ENCODE data around the gene RPUSD2.
A peak's percentile ranks its signal among the peaks of the same experiment; 100 is the strongest.

RPUSD2 gene, protein sequence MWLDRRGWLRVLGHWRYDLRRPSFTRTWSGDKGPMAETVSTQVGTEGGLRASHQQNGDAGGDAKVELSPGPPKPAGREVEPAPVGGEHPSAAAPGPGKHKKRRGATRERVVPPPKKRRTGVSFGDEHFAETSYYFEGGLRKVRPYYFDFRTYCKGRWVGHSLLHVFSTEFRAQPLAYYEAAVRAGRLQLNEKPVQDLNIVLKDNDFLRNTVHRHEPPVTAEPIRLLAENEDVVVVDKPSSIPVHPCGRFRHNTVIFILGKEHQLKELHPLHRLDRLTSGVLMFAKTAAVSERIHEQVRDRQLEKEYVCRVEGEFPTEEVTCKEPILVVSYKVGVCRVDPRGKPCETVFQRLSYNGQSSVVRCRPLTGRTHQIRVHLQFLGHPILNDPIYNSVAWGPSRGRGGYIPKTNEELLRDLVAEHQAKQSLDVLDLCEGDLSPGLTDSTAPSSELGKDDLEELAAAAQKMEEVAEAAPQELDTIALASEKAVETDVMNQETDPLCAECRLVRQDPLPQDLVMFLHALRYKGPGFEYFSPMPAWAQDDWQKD

DNA sequence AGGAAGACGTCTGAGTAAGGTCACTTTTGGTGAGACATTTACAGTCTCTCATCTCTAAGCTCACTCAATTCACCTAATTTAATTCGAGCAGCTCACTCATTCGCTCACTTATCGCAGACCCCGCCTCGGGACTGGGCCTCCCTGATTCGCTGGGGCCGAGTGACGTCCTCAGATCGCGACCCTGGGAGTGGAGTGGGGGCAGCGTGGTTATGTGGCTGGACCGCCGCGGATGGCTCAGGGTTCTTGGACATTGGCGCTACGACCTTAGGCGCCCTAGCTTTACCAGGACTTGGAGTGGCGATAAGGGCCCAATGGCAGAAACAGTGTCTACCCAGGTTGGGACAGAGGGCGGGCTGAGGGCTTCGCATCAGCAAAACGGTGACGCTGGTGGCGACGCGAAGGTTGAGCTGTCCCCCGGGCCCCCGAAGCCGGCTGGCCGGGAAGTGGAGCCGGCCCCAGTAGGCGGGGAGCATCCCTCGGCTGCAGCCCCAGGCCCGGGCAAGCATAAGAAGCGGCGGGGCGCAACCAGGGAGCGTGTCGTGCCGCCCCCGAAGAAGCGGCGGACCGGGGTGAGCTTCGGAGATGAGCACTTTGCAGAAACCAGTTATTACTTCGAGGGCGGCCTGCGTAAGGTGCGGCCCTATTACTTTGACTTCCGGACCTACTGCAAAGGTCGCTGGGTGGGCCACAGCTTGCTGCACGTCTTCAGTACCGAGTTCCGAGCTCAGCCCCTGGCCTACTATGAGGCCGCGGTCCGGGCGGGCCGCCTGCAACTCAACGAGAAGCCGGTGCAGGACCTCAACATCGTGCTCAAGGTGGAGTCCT lies at the start of gene RPUSD2:
TSS of gene RPUSD2 (plus strand) at position 171 of the 825 bp plus-strand sequence. CDS start at position 210, 39 bp downstream.
- peak; percentile 85 to 93 for DNase-seq (ENCODE audit: low read depth in 1 of 2, low spot score in 1 of 2)

DNA sequence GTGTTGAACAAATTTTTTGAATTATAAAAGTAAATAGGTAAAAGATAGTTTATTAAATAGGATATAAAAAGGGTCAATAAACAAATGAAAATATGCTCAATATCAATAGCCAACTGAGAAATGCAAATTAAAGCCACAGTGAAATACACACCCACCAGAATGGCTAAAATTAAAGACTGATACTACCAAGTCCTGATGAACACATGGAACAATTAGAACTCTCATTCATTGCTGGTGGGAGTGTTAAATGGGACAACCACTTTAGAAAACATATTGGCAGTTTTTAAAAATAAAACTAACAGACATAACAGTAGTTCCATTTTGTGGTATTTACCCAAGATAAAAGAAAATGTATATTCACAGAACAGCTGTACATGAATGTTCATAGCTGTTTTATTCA lies 45.5 kb upstream of the RPUSD2 start:
- no peak for DNase-seq (ENCODE audit: low read depth in 1 of 2, low spot score in 1 of 2)

DNA sequence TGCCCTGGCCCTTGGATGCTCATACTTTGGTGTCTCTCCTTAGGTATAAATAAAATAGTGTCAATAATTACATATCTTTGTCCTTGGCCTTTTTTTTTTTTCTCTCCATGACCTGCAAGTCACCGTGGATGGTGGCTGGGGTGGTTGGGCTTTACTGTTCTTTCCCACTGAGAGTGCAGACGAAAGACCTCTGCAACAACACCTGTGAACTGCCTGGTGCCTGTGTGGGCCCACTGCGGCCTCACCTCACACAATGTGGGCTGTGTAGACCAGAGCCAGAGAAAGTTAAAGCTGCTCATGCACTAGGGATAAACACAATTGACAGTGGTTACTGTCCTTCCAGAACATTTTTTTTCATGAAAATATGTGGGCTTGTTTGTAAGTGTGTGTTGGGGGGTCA lies 43.2 kb upstream of the RPUSD2 start:
- DNase-seq (ENCODE audit: low read depth in 1 of 2, low spot score in 1 of 2) = no peak

DNA sequence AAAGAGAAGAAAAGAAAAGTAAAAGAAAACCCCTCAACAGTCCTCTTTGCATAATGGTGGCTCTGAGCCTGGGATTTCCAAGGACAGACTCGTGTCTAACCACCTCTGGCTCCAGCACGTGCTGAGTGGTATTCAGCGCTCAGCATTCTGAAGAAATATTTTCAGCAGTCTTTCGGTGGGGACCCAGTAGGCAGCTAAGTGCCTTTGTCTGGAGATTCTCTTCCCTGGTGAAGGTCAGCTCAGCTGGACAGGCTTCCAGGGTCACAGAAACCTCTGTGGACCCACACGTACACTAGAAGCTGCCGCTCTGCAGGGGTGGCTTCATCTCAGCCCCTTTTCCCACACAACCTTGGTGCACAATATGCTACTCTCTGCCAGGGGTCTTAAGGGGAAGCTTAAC lies 40.3 kb upstream of the RPUSD2 start:
- no peak for DNase-seq (ENCODE audit: low read depth in 1 of 2, low spot score in 1 of 2)

DNA sequence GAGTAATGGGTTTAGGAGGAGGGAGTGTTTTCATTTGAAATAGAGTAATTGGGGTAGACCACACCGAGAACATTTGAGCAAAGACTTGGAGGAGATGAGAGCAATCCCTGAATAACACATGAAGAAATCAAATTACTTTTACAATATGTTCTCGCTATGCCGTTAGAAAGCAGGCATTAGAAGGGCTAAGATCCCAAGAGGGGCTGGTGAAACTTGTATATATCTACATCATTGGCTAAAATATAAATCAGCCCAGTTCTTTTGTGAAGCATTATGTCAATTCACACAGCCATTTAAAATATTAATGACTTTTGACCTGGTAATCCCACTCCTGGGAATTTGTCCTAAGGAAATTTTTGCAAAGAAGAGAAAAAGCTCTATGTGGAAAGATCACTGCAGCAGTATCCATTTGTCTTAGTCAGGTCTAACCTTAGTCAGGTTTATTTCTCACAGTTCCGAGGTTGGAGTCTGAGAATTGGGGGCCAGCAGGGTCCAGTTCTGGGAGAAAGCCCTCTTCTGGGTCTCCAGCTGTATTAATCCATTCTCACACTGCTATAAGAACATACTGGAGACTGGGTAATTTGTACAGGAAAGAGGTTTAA lies 35.2 kb upstream of the RPUSD2 start:
- no peak for DNase-seq (ENCODE audit: low read depth in 1 of 2, low spot score in 1 of 2)

DNA sequence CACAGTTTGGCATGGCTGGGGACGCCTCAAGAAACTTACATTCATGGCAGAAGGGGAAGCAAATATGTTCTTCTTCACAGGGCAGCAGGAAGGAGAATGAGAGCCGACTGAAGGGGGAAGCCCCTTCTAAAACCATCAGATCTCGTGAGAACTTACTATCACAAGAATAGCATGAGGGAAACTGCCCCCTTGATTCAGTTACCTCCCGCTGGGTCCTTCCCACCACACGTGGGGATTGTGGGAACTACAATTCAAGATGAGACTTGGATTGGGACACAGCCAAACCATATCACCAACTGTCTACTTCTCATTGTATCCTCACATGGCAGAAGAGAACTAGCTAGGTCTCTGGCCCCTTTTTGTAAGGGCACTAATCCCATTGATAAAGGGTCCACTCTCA lies 34.7 kb upstream of the RPUSD2 start:
- DNase-seq (ENCODE audit: low read depth in 1 of 2, low spot score in 1 of 2) = no peak

DNA sequence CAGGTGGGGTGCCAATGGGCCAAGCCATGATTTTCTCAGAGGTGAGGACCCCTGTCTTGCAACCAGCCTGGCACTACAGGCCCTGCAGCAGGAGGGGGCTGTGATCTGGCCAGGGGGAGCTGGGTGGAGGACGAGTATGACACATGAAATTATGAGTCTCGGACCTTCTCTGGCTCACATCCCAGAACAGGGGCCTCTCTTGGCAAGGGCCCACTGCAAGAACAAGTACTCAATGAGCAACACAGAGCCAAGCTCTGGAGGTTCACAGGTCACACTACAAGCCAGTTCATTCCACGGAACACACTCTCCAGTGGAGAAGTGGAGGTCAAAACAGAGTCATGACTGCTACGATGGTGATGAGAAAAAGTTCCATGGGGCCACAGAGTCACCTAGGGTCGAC lies 32.6 kb upstream of the RPUSD2 start:
- DNase-seq (ENCODE audit: low read depth in 1 of 2, low spot score in 1 of 2) = no peak

DNA sequence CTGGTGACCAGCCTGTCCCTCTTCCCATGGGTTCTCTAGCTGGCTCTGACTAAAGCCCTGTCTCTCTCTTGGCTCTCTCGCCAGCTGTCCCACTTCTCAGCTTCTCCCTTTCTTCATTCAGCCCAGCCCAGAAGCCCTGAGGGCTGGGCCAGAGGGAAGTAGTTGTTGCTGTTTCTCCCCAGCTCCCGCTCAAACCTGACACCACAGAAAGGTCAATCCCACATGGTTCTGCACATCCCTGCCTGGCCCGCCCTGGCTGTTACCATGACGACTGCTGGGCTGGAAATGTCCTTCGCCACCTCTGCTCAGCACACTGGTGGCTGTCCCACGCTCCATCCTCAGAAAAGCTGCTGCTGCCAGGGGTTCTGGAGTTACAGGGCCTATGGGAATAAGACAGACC lies 30.1 kb upstream of the RPUSD2 start:
- no peak for DNase-seq (ENCODE audit: low read depth in 1 of 2, low spot score in 1 of 2)

DNA sequence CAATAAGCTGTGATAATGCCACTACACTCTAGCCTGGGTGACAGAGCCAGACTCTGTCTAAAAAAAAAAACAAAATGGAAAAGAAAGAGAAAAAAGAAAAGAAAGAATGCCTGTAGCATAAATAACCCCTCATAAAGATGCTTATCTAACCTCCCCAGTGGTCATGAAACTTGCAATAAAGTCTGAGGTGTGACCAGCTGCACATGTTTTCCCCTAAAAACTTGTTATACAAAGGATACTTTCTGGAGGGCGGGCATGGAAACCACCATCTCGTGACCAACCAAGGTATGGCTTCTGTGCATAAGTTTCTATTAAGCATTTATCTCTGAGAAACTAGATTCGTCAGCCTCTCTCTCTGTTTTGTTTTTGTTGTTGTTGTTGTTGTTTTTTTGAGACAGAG lies 26.0 kb upstream of the RPUSD2 start:
- DNase-seq (ENCODE audit: low read depth in 1 of 2, low spot score in 1 of 2) = no peak

DNA sequence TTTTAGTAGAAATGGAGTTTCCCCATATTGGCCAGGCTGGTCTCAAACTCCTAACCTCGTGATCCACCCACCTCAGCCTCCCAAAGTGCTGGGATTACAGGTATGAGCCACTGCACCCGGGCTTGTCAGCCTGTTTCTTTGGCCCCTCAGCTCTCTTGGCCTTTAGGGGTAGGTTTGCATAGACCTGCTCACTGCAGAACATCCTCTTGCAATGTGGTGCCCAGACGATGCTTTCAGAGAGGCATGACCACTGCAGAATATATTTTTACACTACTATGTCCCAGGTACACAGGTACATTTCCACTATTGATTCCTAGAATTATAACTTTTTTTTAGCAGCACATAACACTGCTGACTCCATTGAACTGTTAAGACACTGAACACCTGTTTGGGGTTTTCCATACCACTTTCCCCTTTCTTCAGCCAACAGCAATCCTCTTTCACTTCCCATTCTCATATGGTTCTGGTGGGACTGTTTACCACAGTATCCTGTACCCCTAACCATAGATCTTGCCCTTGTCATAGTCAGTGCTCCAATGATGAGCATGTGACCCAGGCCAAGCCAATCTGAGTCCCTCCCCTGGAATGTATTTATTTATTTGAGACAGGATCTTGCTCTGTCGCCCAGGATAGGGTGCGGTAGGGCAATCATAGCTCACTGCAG lies 25.3 kb upstream of the RPUSD2 start:
- DNase-seq (ENCODE audit: low read depth in 1 of 2, low spot score in 1 of 2) = no peak

DNA sequence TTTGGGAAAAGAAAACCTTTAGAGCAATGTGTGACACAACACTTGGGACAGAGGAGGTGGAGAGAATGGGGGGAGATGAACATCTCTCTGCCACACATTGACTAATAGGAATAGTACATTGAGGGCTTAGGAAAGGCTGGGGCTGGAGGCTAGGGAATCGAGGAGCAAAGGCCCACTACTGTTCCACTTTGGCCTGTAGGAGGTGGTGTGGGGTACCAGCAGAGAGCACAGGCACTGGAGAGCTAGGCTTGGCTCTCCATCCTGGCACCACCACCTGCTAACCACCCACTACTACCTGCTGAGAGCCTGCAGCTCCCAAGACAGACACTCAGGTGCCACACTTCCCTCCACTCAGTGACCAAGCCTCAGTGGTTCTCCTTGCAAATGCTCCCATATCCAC lies 23.6 kb upstream of the RPUSD2 start:
- no peak for DNase-seq (ENCODE audit: low read depth in 1 of 2, low spot score in 1 of 2)

DNA sequence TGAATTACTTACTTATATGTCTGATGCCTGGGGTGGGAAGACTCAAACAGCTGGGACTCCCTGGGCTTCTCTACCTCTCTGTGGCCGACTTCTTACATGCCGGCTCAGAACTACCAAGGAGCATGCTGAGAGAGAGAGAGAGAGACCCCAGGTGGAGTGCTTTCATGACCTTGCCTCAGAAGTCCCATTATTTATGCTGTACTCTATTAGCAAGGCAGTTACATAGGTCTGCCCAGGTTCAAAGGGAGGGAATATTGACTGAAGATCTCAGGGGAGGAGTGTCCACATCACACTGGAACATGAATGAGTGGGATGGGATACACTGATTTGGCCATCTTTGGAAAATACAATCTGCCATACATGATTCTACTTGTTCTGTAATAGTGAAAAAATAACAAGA lies 20.5 kb upstream of the RPUSD2 start:
- no peak for DNase-seq (ENCODE audit: low read depth in 1 of 2, low spot score in 1 of 2)

DNA sequence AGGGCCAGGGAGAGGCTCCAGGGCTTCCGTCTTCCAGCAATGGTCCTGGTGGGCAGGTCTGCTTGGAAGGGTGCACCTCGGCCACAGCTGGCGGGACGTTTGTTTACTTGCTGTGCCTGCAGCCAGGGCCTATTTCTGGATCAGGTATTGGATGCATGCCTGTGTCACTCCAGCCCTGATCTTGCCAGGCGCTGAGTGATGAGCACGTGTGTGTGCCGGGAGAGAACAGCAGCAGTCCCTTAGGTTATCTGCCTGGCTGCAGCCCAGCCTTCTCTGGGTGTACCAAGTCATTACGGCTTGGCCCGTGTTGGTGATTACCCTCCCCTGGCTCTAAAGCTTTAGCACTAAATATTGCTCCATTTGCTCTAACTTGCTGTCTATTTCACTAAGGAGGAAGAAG lies 19.2 kb upstream of the RPUSD2 start:
- DNase-seq (ENCODE audit: low read depth in 1 of 2, low spot score in 1 of 2) = no peak

DNA sequence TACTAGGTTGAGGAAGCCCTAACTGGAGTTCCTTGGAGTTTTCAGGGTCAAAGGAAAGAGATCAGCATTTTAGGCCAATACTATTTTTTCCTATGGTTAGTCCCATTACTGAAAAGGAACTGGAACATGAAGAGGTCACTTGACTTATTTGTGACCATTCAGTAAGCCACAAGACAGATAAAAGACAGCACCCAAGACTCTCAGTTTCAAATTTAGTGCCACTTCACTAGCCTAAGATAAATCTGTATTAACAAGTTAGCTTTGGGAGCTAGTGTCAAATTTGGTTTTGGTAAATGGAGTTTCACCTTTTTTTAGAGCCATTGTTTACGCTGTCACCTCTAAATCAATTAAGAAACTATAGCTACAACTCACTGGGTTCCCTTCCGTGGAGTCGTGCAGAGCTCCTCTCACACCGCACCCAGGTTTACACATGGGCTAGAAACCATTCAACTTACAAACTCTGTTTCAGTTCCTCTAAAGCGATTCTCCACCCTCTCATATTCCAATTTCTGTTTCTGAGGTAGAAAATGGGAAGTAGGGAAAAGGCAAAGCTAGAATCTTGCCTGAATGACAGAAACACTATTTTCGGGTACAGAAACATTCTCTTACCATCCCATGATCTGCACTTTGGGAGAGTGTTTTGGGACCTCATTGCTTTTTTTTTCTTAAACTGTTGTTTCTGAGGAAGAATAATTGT lies 18.6 kb upstream of the RPUSD2 start:
- no peak for DNase-seq (ENCODE audit: low read depth in 1 of 2, low spot score in 1 of 2)

DNA sequence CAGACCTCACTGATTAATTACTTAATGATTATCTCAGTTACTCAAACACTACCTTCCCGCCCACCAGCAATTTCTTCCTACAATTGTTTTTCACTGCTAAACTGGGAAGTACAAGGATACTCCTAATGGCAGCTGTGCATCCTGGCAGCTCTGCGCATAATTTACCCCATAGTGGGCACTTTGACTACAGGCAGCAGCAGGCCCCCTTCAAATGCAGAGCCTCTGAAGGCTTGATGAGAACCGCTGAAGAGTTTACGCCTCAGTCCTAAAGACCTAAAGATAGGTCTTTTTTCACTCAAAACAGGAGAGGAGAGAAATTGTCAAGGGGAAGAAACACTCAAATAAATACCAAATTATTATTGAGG lies 15.0 kb upstream of the RPUSD2 start:
- DNase-seq (ENCODE audit: low read depth in 1 of 2, low spot score in 1 of 2) = no peak

DNA sequence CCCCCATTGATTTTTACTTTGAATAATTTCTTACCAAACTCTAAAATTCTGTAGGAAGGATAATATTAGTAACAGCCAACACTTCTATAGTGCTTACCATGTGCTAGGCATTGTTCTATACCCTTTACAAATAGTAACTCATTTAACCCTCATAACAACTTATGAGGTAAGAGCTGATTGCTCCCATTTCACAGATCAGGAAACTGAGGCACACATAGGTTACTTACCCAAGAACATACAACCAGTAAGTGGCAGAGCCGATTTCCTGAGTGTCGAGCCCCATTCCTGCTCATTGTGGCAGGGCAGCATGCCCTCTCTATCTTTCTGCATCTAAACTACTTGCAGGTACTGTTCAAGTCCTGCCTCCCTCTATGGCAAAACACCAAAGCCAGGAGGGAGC lies 13.2 kb upstream of the RPUSD2 start:
- DNase-seq (ENCODE audit: low read depth in 1 of 2, low spot score in 1 of 2) = no peak

DNA sequence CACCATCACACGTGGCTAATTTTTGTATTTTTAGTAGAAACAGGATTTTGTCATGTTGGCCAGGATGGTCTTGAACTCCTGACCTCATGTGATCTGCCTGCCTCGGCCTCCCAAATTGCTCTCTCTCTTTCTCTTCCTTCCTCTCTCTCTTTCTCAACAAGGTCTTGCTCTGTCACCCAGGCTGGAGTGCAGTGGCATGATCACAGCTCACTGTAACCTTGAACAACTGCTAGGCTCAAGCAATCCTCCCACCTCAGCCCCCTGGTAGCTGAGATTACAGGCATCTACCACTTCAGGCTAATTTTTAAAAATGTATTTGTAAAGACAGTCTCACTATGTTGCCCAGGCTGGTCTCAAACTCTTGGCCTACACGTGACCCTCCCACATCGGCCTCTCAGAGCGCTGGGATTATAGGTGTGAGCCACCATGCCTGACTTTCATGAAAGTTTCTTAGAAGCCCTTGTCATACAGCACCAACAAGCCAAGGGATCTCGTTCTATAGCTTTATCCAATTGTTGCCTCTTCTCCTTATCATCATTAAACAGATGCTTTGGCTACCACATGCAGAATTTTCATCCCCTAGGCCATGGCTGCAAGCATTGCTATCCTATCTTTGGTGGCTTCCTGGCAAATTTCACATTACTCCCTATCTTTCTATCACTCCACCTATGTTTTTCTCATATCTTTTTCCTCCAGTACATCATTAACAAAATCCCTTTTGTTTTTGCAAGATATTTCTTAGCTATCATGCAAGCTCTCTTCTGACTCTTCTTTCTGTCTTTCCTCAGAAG lies 10.0 kb upstream of the RPUSD2 start:
- DNase-seq (ENCODE audit: low read depth in 1 of 2, low spot score in 1 of 2) = no peak

DNA sequence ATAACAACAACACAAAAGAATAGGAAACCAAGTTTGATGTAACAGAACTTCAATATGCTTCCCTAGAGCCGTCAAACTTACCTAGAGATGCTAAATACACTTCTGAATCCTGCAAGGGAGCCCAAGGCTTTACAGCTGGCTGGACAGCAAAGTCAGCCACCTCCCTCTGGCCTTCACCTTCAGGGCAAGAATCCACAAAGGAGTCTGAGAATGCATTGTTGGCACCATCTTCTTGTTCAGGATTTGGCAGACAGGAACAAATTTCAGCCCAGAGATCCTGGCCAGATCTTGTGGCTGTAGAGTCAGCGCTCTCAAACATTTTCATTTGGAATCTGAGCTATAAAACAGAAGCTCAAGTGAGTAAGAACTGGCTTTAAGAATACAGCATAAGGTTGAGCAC lies 6.4 kb upstream of the RPUSD2 start:
- no peak for DNase-seq (ENCODE audit: low read depth in 1 of 2, low spot score in 1 of 2)

DNA sequence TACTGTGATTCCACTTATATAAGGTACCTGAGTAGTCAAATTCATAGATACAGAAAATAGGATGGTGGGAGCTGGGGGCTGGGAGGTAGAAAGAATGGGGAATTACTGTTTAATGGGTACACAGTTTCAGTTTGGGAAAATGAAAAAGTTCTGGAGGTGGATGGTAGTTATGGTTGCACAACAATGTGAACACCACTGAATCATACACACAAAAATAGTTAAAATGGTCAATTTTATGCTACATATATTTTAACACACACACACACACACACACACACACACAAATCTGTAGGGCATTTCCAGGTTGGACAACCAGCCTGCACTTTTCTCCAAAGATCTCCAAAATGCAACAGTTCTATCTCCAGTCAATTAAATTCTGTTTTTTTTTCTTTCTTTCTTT lies 5.7 kb upstream of the RPUSD2 start:
- no peak for DNase-seq (ENCODE audit: low read depth in 1 of 2, low spot score in 1 of 2)
